ENCODE data around the gene ANAPC13.

DNA sequence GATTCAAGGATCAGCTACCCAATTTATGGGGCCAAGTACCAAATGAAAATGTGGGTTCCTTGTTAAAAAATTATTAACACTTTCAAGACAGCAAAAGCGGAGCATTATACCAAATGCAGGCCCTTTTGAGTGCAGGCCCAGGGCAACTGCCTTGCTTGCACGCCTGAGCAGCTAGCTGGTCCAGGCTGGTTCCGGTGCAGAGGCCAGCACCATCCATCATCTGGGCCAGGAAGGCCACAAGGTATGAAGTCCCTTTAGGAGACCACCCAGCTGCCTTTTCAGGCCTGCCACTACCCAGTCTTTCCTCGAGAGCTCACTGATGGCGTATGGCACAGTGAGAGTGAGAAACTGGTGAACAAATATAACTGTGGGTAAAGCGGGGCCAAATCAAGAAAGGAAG is 13.0 kb downstream of the ANAPC13 start:
- TF ChIP-seq, protein P1, sequence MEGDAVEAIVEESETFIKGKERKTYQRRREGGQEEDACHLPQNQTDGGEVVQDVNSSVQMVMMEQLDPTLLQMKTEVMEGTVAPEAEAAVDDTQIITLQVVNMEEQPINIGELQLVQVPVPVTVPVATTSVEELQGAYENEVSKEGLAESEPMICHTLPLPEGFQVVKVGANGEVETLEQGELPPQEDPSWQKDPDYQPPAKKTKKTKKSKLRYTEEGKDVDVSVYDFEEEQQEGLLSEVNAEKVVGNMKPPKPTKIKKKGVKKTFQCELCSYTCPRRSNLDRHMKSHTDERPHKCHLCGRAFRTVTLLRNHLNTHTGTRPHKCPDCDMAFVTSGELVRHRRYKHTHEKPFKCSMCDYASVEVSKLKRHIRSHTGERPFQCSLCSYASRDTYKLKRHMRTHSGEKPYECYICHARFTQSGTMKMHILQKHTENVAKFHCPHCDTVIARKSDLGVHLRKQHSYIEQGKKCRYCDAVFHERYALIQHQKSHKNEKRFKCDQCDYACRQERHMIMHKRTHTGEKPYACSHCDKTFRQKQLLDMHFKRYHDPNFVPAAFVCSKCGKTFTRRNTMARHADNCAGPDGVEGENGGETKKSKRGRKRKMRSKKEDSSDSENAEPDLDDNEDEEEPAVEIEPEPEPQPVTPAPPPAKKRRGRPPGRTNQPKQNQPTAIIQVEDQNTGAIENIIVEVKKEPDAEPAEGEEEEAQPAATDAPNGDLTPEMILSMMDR (IDR thresholded peaks at IDR 0.05) = no peak
- TF ChIP-seq POLR2A (IDR thresholded peaks at IDR 0.05) (no peak), EP300 (IDR thresholded peaks at IDR 0.05) (no peak), POLR2AphosphoS5 (IDR thresholded peaks at IDR 0.05) (no peak)
